ENCODE data around the gene MSI2. TPM values are rescaled to one million over a fixed set of nuclear protein-coding genes. Genes with fewer than 3 reads are reported as not detected.

Gene MSI2
- total and polyA plus RNA-seq, 2 donors (not counting 3 experiments of a cell fraction or from before 2014, with no cell fraction given), result 20.9 to 59.3 TPM

GRCh38 chr17:57672971-57673370 lies 416.6 kb downstream of the MSI2 start:
- no peak for DNase-seq (ENCODE audit: low read depth, low spot score)
- no peak overlapping the region for H2AFZ ChIP-seq (ENCODE audit: low read depth, low read length)
- H3K4me3 ChIP-seq (replicated peaks in 1 of 3; ENCODE audit: insufficient read depth in 1 of 3, low read depth in 1 of 3, low read length in 3 of 3), result no peak overlapping the region
- H3K9me1 ChIP-seq (replicated peaks; ENCODE audit: control insufficient read depth, extremely low read depth, insufficient read depth, low read length), result no peaks in the 10 kb centered on the region
- no peak overlapping the region for H3K4me2 ChIP-seq (ENCODE audit: insufficient read depth, low read length)
- H4K20me1 ChIP-seq (replicated peaks; ENCODE audit: control insufficient read depth, extremely low read depth, insufficient read depth, low read length), result no peaks in the 10 kb centered on the region
- H3K27me3 ChIP-seq (ENCODE audit: control insufficient read depth in 2 of 2, insufficient read depth in 2 of 2, low read length in 2 of 2), result no peaks in the 10 kb centered on the region
- H3K4me1 ChIP-seq (ENCODE audit: control insufficient read depth, extremely low read depth, insufficient read depth, low read length), result no peaks in the 10 kb centered on the region
- no TSS peak for BruUV-seq (replicated peaks)
- intact Hi-C loops (cut with micrococcal nuclease) (loop anchor here (1.0 to 2.0 kb wide), 4 partner anchors 76 to 542 kb away; no protein-coding TSS in a partner anchor), dilution Hi-C loops (cut with MboI; ENCODE audit: extremely low pct_ligation_motif_present, low sequenced_read_pairs) (no loop called here)
- CTCF ChIA-PET, result interaction anchor here (1.1 to 4.4 kb wide), 11 partner anchors 10 to 544 kb away, joined by 3 to 143 read pairs (median 9); no protein-coding TSS in a partner anchor
- peaks cover 0 to 5% of the 10 kb centered on the region in 2 experiments for H3K36me3 ChIP-seq (ENCODE audit: control insufficient read depth in 2 of 2, extremely low read depth in 1 of 2, insufficient read depth in 2 of 2, low read length in 2 of 2)
- POLR2A ChIA-PET, result no interaction called here
- no peaks in the 10 kb centered on the region for H3K79me2 ChIP-seq (ENCODE audit: control insufficient read depth, insufficient read depth, low read length)
- TF ChIP-seq EZH2 (IDR thresholded peaks at IDR 0.05; ENCODE audit: borderline replicate concordance, low read depth, low read length, severe bottlenecking), result no peak
- no peak for TF ChIP-seq MAX (IDR thresholded peaks at IDR 0.05; ENCODE audit: insufficient read depth, insufficient read length)
- no peak for TF ChIP-seq MYC (IDR thresholded peaks at IDR 0.05; ENCODE audit: low read depth, low read length)
- TF ChIP-seq POLR2A (IDR thresholded peaks at IDR 0.05; ENCODE audit: low read depth, low read length), result no peak
- no peak for TF ChIP-seq FOS (IDR thresholded peaks at IDR 0.05; ENCODE audit: borderline replicate concordance, insufficient read depth, low read length)
- TF ChIP-seq GATA2 (IDR thresholded peaks at IDR 0.05; ENCODE audit: insufficient read depth, insufficient read length, low read depth, low read length), result no peak
- TF ChIP-seq, protein P1, sequence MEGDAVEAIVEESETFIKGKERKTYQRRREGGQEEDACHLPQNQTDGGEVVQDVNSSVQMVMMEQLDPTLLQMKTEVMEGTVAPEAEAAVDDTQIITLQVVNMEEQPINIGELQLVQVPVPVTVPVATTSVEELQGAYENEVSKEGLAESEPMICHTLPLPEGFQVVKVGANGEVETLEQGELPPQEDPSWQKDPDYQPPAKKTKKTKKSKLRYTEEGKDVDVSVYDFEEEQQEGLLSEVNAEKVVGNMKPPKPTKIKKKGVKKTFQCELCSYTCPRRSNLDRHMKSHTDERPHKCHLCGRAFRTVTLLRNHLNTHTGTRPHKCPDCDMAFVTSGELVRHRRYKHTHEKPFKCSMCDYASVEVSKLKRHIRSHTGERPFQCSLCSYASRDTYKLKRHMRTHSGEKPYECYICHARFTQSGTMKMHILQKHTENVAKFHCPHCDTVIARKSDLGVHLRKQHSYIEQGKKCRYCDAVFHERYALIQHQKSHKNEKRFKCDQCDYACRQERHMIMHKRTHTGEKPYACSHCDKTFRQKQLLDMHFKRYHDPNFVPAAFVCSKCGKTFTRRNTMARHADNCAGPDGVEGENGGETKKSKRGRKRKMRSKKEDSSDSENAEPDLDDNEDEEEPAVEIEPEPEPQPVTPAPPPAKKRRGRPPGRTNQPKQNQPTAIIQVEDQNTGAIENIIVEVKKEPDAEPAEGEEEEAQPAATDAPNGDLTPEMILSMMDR (IDR thresholded peaks at IDR 0.05; ENCODE audit: extremely low read depth in 1 of 2, insufficient read depth in 1 of 2, low read depth in 1 of 2, low read length in 2 of 2), result no peak
- no peak for TF ChIP-seq JUN (IDR thresholded peaks at IDR 0.05; ENCODE audit: borderline replicate concordance, insufficient read depth, insufficient read length, low read depth)
- TF ChIP-seq POLR2AphosphoS5 (IDR thresholded peaks at IDR 0.05; ENCODE audit: insufficient read depth, low read depth, low read length), result no peak
- FAIRE-seq, result no peak
- H3K9ac ChIP-seq (replicated peaks; ENCODE audit: extremely low read depth, insufficient read depth, low read length), result no peak overlapping the region
- H3K27ac ChIP-seq (ENCODE audit: insufficient read depth, low read depth, low read length), result no peak overlapping the region
- H3K9me3 ChIP-seq (replicated peaks; ENCODE audit: control insufficient read depth, insufficient read depth, low read length), result no peaks in the 10 kb centered on the region

All from endothelial cell of umbilical vein (primary cell).